Gastrocnemius medialis (tissue), 4 donors: Measurements from ENCODE around the gene MYL2. TPM values are rescaled to one million over a fixed set of nuclear protein-coding genes. Genes with fewer than 3 reads are reported as not detected.

Experiments
- ATAC-seq, 2 donors: fragments of 150-250 bp; one replicate each; pipeline ENCODE4 v1.9.1; 2016
- DNase-seq, 2 donors: peaks; one replicate each; pipeline ENCODE4 v3.0.0-alpha.2; 2019
- H3K27ac ChIP-seq, 4 donors: fragments of 200-600 bp; sonication (generic); 1 replicate in 1 of 4; 2 replicates in 3 of 4; pipeline ENCODE4 v1.5.1; 2016 to 2018; ENCODE audit warnings: mild to moderate bottlenecking in 2 of 4, moderate library complexity in 1 of 4
- H3K27me3 ChIP-seq, 3 donors: fragments of 200-600 bp; sonication (generic) in 2 of 3; 1 replicate in 1 of 3; 2 replicates in 2 of 3; pipeline versions ENCODE4 v1.5.1 to v1.6.0; 2016 to 2019; ENCODE audit warnings: mild to moderate bottlenecking in 1 of 3, moderate library complexity in 1 of 3
- H3K36me3 ChIP-seq, 2 donors: fragments of 200-600 bp; sonication (generic) in 1 of 2; one replicate each; pipeline ENCODE4 v1.5.1; 2017 to 2018
- H3K4me1 ChIP-seq, 2 donors: fragments of 200-600 bp; sonication (generic) in 1 of 2; one replicate each; pipeline ENCODE4 v1.5.1; 2016 to 2017; ENCODE audit warnings: mild to moderate bottlenecking in 2 of 2
- H3K4me3 ChIP-seq, 4 donors: fragments of 200-600 bp; sonication (generic) in 3 of 4; 1 replicate in 1 of 4; 2 replicates in 3 of 4; pipeline ENCODE4 v1.5.1; 2016 to 2019; ENCODE audit warnings: mild to moderate bottlenecking in 2 of 4
- H3K9me3 ChIP-seq, 3 donors: fragments of 200-600 bp; sonication (generic) in 2 of 3; 1 replicate in 1 of 3; 2 replicates in 2 of 3; pipeline ENCODE4 v1.5.1; 2016 to 2019
- CTCF ChIP-seq, 5 experiments: fragments of 450-650 bp in 3 of 5; fragments of 200-600 bp in 2 of 5; sonication (generic) in 2 of 5; IDR thresholded peaks in 4 of 5; conservative IDR thresholded peaks in 1 of 5; 1 replicate in 4 of 5; 2 replicates in 1 of 5; pipeline ENCODE4 v1.5.1; 2016 to 2019; ENCODE audit warnings: antibody characterized with exemption in 5 of 5, mild to moderate bottlenecking in 3 of 5, moderate library complexity in 3 of 5
- POLR2A ChIP-seq, 2 donors: fragments of 450-650 bp; IDR thresholded peaks; one replicate each; pipeline ENCODE4 v1.6.1; 2017; ENCODE audit warnings: antibody characterized with exemption in 2 of 2, mild to moderate bottlenecking in 2 of 2, moderate library complexity in 2 of 2
- in situ Hi-C, 4 donors: fragments of 200-750 bp; cut with MboI; loops; one replicate each; pipeline versions ENCODE4 v1.15.0 to v1.8.0; 2017; ENCODE audit warnings: low sequenced_read_pairs in 4 of 4
- intact Hi-C: fragments of 100-400 bp; cut with DNase I; formaldehyde crosslinking; loops from one replicate; pipeline ENCODE4 v1.15.1; 2023; ENCODE audit warnings: low total_unique reads
- total RNA-seq, 4 donors: library from RNA; depleted of rRNA; stranded (reverse); fragments of >200 nt; gene quantifications; one replicate each; pipeline versions ENCODE4 v1.1.0 to v1.2.3, GENCODE V29; 2016

MYL2 gene
- total RNA-seq, 4 donors from 2014 or later = 817 to 5,649 (median 2,775) TPM

DNA sequence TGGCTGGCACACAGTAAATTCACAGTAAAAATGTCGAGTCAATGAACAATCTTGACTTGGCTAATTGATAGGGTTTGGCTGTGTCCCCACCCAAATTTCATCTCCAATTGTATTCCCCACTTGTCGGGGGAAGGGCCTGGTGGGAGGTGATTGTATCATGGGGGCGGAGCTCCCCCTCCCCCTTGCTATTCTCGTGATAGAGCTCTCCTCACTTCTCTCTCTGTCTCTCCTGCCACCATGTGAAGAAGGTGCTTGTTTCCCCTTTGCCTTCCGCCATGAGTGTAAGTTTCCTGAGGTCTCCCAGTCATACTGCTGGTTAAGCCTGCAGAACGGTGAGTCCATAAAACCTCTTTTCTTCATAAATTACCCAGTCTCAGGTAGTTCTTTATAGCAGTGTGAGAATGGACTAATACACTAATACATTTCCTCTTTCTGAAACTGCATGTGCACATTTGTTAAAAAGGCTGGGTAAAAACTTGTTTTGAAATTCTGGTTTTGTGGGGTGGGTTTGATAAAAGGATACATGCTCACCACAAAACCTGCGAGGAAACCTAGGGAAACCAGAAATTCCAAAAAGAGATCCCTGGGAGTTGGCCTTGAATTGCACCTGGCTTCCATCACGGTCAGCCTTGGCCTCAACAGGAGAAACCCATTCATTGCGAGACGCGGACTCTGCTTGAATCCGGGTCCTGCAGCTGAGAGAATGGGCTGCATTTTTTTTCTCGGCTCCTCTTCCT lies 16.2 kb upstream of the MYL2 start:
- ATAC-seq (peak; percentile 7 to 15), DNase-seq (peak in 1 of 2 donors; percentile 37)
- Histone ChIP-seq H3K4me1 (peaks cover 12 to 20% of the 10 kb centered on the region in 2 donors), H3K27ac (peak overlapping the region; percentile 37 to 82 (median 64)), H3K4me3 (peak overlapping the region in 1 of 4 donors; percentile 33), H3K9me3 (no peaks in the 10 kb centered on the region), H3K27me3 (no peaks in the 10 kb centered on the region), H3K36me3 (no peaks in the 10 kb centered on the region)
- in situ Hi-C loops = loop anchor here in 3 of 4 donors (10.0 to 25.0 kb wide), 2 partner anchors 376 to 378 kb away; no protein-coding TSS in a partner anchor
- intact Hi-C loops = loop anchor here (1.0 to 5.0 kb wide), 3 partner anchors 42 to 376 kb away; no protein-coding TSS in a partner anchor
- no peak for TF ChIP-seq POLR2A (IDR thresholded peaks at IDR 0.05)
- TF ChIP-seq CTCF (IDR thresholded peaks at IDR 0.05 in 4 of 5, conservative IDR thresholded peaks at IDR 0.05 in 1 of 5) = no peak

DNA sequence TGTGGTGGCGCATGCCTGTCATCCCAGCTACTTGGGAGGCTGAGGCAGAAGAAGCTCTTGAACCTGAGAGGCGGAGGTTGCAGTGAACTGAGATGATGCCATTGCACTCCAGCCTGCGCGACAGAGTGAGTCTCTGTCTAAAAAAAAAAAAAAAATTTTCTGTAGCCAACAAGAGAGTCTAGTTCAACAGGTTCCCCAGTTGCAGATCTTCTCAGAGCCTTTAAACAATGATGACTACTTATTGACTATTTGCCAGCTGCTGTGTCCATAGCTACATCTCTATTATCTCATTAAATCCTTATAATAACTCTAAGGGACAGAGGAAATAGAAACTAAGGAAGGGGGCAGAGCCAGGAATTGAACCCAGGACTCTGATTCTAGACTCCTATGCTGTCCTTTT lies 15.2 kb upstream of the MYL2 start:
- H3K4me1 ChIP-seq = peaks cover 16 to 26% of the 10 kb centered on the region in 2 donors
- no peak for DNase-seq
- in situ Hi-C loops (loop anchor here in 3 of 4 donors (10.0 to 25.0 kb wide), 2 partner anchors 377 to 379 kb away; no protein-coding TSS in a partner anchor), intact Hi-C loops (loop anchor here (5.0 kb wide), 1 partner anchor 377 kb away; no protein-coding TSS in a partner anchor)
- no peaks in the 10 kb centered on the region for H3K9me3 ChIP-seq
- no peak for TF ChIP-seq CTCF (IDR thresholded peaks at IDR 0.05 in 4 of 5, conservative IDR thresholded peaks at IDR 0.05 in 1 of 5)
- TF ChIP-seq POLR2A (IDR thresholded peaks at IDR 0.05) = no peak
- H3K27me3 ChIP-seq = no peaks in the 10 kb centered on the region
- H3K36me3 ChIP-seq = no peaks in the 10 kb centered on the region
- no peak overlapping the region for H3K4me3 ChIP-seq
- H3K27ac ChIP-seq = peak overlapping the region; percentile 37 to 82 (median 64)
- ATAC-seq = no peak

- H3K27ac ChIP-seq = peak overlapping the region; percentile 63 to 82 (median 72)
- in situ Hi-C loops = loop anchor here in 3 of 4 donors (10.0 to 25.0 kb wide), 2 partner anchors 378 to 381 kb away; no protein-coding TSS in a partner anchor
These were observed 13.9 kb upstream of the MYL2 start for GRCh38 chr12:110934093-110934852.

More at GRCh38 chr12:110934093-110934852, 13.9 kb upstream of the MYL2 start:
- no peak overlapping the region for H3K4me3 ChIP-seq
- peak in 1 of 2 donors; percentile 84 for DNase-seq
- peaks cover 16 to 26% of the 10 kb centered on the region in 2 donors for H3K4me1 ChIP-seq
- H3K36me3 ChIP-seq = no peaks in the 10 kb centered on the region
- intact Hi-C loops = loop anchor here (1.0 kb wide), 1 partner anchor 14 kb away; the partner anchor contains the start of gene MYL2
- peak; percentile 49 to 75 for ATAC-seq
- no peaks in the 10 kb centered on the region for H3K9me3 ChIP-seq
- no peaks in the 10 kb centered on the region for H3K27me3 ChIP-seq
- TF ChIP-seq POLR2A (IDR thresholded peaks at IDR 0.05) = no peak
- no peak for TF ChIP-seq CTCF (IDR thresholded peaks at IDR 0.05 in 4 of 5, conservative IDR thresholded peaks at IDR 0.05 in 1 of 5)
